HG03280 (cell line): Measurements from ENCODE around the gene SLC17A4.
"Not testable (repeated sequence)": the region's sequence is repeated elsewhere in the genome, so short reads cannot be mapped to it uniquely, and the experiment has no call there.

ENCODE experiments used
- ATAC-seq: cut with Tn5 transposase; IDR thresholded peaks from one replicate; pipeline ENCODE4 v1.9.1; 2021; ENCODE audit warnings: mild to moderate bottlenecking, moderate library complexity; ENCODE audit not compliant: unreplicated experiment

Gene SLC17A4

GRCh38 chr6:25748601-25749517 is 5.7 kb upstream of the SLC17A4 start:
- ATAC-seq: not testable (repeated sequence)

- ATAC-seq: no peak
Observed at GRCh38 chr6:25749837-25750236, 4.7 kb upstream of the SLC17A4 start.

- ATAC-seq: no peak
Observed at GRCh38 chr6:25750906-25751305, 3.6 kb upstream of the SLC17A4 start.

GRCh38 chr6:25753079-25753478 is 1.5 kb upstream of the SLC17A4 start:
- ATAC-seq: no peak

GRCh38 chr6:25755483-25755882 is 941 bp downstream of the SLC17A4 start:
- ATAC-seq: no peak

GRCh38 chr6:25756382-25757363 is 2.1 kb downstream of the SLC17A4 start:
- ATAC-seq: no peak

- ATAC-seq: no peak
Observed at GRCh38 chr6:25757936-25758642, 3.5 kb downstream of the SLC17A4 start.

- ATAC-seq: no peak
Observed at GRCh38 chr6:25764611-25765010, 10.1 kb downstream of the SLC17A4 start.

GRCh38 chr6:25768566-25768965 is 14.0 kb downstream of the SLC17A4 start:
- ATAC-seq: no peak

- ATAC-seq: no peak
Observed at GRCh38 chr6:25769983-25770382, 15.4 kb downstream of the SLC17A4 start.

- ATAC-seq: no peak
Observed at GRCh38 chr6:25774120-25774715, 19.7 kb downstream of the SLC17A4 start.

GRCh38 chr6:25777031-25777430 is 22.5 kb downstream of the SLC17A4 start:
- ATAC-seq: no peak

- no peak for ATAC-seq
Observed at GRCh38 chr6:25777856-25778649, 23.5 kb downstream of the SLC17A4 start.

- ATAC-seq: no peak
Observed at GRCh38 chr6:25781134-25781533, 26.6 kb downstream of the SLC17A4 start.

- ATAC-seq: no peak
Observed at GRCh38 chr6:25787428-25787827, 32.9 kb downstream of the SLC17A4 start.

GRCh38 chr6:25788305-25788922 is 33.9 kb downstream of the SLC17A4 start:
- no peak for ATAC-seq

- ATAC-seq: no peak
Observed at GRCh38 chr6:25789475-25789874, 34.9 kb downstream of the SLC17A4 start.

GRCh38 chr6:25792016-25792415 is 37.5 kb downstream of the SLC17A4 start:
- no peak for ATAC-seq

- no peak for ATAC-seq
Observed at GRCh38 chr6:25793970-25794369, 39.4 kb downstream of the SLC17A4 start.
